HAP-1 (cell line): Measurements from ENCODE around the gene MMP28.

ENCODE experiments used
- DNase-seq, 2 experiments: peaks; one replicate each; pipeline ENCODE4 v3.0.0-alpha.2; 2016 to 2020; ENCODE audit warnings: low spot score in 2 of 2
- H3K27me3 ChIP-seq: fragments of 250-450 bp; sonication (Bioruptor Pico); 2 replicates; pipeline ENCODE4 v1.5.1; 2020; ENCODE audit warnings: low read depth, mild to moderate bottlenecking, moderate library complexity
- H3K36me3 ChIP-seq: fragments of 250-450 bp; sonication (Bioruptor Pico); replicated peaks from 2 replicates; pipeline ENCODE4 v1.5.1; 2020; ENCODE audit warnings: mild to moderate bottlenecking
- H3K4me1 ChIP-seq: fragments of 250-450 bp; sonication (Bioruptor Pico); 2 replicates; pipeline ENCODE4 v1.5.1; 2020; ENCODE audit warnings: mild to moderate bottlenecking
- H3K4me3 ChIP-seq: fragments of 250-450 bp; sonication (Bioruptor Pico); 2 replicates; pipeline ENCODE4 v1.5.1; 2020; ENCODE audit warnings: mild to moderate bottlenecking, moderate library complexity
- H3K9me3 ChIP-seq: fragments of 250-450 bp; sonication (Bioruptor Pico); 2 replicates; pipeline ENCODE4 v1.5.1; 2020; ENCODE audit warnings: mild to moderate bottlenecking, moderate library complexity
- in situ Hi-C: fragments of 300-500 bp; cut with MboI; formaldehyde crosslinking; loops from 3 replicates; pipeline ENCODE4 v1.14.3; 2020; ENCODE audit warnings: low sequenced_read_pairs, inconsistent platforms, mixed read lengths

The MMP28 gene

DNA sequence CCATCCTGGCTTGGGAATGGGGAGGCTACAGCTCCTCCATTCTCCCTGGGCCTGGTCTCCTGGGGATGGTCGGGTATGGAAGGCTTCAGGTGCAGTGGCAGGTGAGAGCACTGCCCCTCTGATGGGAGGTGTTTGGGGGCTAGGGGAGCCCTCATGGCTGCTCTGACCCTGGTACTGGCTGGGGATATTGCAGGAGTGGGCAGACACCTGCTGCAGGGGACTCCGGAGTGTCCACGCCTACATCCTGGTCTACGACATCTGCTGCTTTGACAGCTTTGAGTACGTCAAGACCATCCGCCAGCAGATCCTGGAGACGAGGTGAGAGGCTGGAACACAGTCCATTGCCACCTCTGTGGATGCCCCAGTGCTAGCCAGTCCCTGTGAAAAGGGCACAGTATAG, 55.2 kb downstream of the MMP28 start:
- DNase-seq = no peak
- in situ Hi-C loops = no loop called here
- no peaks in the 10 kb centered on the region for H3K9me3 ChIP-seq
- H3K4me3 ChIP-seq = no peak overlapping the region
- H3K27me3 ChIP-seq = no peaks in the 10 kb centered on the region
- H3K4me1 ChIP-seq = no peaks in the 10 kb centered on the region
- no peaks in the 10 kb centered on the region for H3K36me3 ChIP-seq

DNA sequence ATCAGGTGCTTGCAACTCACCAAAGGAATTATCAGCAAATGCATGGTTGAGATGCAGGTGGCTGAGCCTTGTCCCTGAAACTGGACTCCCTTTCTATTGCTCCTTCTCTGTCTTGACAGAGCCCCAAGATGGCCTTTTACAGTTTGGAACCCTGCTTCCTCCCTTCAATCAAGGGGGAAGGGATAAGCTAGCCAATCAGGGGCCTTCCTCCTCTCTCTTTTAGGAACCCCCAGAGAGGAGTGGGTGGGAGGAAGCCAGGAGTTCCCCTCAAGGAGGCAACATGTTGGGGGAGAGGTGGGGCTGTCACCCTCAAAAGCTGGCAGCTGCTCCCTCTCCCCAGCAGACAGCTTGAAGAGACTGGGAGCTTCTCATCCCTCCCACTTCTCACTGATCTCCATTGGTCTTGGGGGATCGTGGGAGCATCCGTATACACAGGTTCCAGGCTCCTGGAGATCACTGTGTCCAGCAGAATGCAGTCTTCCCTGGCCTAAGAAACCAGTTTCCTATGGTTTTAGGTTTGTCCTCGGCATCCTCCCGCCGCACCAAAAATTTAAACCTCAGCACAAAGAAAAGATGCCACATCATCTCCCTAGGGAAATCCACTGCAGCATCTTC, 56.8 kb downstream of the MMP28 start:
- Histone ChIP-seq H3K4me1 (no peaks in the 10 kb centered on the region), H3K4me3 (no peak overlapping the region), H3K9me3 (no peaks in the 10 kb centered on the region), H3K36me3 (no peaks in the 10 kb centered on the region), H3K27me3 (no peaks in the 10 kb centered on the region)
- in situ Hi-C loops = no loop called here
- no peak for DNase-seq

DNA sequence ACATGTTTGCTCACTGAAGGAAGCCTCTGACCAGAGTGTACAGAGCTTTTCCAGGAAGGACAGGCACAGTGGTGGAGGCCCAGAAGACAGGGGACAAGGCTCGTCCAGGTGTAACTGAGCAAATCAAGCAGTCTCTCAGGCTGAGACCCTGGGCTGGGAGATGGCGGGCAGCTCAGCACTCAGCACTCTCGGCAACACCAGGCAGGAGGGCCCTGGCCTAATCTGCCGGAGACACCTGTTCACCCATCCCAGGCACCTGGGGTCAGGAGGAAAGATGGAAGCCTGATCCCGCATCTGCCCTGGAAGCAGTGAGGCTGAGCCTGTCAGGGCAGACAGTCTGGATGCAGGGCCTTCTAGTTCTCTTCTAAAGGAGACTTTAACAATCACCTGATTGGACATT, 59.2 kb downstream of the MMP28 start:
- H3K27me3 ChIP-seq = no peaks in the 10 kb centered on the region
- H3K4me3 ChIP-seq = no peak overlapping the region
- H3K4me1 ChIP-seq = peaks cover under 1% of the 10 kb centered on the region
- H3K36me3 ChIP-seq = peaks cover 3% of the 10 kb centered on the region; the same call in 1 of the 2 replicates
- H3K9me3 ChIP-seq = no peaks in the 10 kb centered on the region
- in situ Hi-C loops = no loop called here
- no peak for DNase-seq

- H3K4me1 ChIP-seq = peaks cover 4% of the 10 kb centered on the region
- H3K9me3 ChIP-seq = no peaks in the 10 kb centered on the region
Measured at GRCh38 chr17:35735036-35735805, 60.2 kb downstream of the MMP28 start.

DNA sequence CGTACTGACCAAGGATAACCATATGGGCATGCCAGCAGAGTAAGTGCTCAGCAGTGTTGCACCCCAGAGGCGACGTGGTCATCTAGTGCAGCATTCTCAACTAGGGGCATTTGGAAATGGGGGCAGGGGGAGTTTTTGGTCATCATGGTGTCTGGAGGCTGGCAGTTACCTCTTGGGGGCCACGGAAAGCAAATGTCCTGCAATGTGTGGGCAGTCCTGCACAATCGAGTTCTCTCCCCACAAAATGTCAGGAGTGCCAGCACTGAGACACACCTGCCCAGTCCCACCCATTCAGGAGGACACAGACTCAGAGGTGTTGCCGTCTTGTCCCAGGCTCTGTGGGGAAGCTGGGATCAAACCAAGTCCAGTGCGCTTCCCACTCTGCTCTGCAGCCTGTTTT, 61.0 kb downstream of the MMP28 start:
- no peaks in the 10 kb centered on the region for H3K9me3 ChIP-seq
- H3K4me3 ChIP-seq = no peak overlapping the region
- peaks cover 3% of the 10 kb centered on the region; the same call in 1 of the 2 replicates for H3K36me3 ChIP-seq
- no peak for DNase-seq
- in situ Hi-C loops = no loop called here
- no peaks in the 10 kb centered on the region for H3K27me3 ChIP-seq
- peaks cover 9% of the 10 kb centered on the region for H3K4me1 ChIP-seq

More at GRCh38 chr17:35735036-35735805, 60.2 kb downstream of the MMP28 start:
- H3K27me3 ChIP-seq = no peaks in the 10 kb centered on the region
- H3K36me3 ChIP-seq = peaks cover 3% of the 10 kb centered on the region; the same call in 1 of the 2 replicates
- in situ Hi-C loops = no loop called here
- no peak overlapping the region for H3K4me3 ChIP-seq
- DNase-seq = no peak

- peaks cover 14% of the 10 kb centered on the region for H3K4me1 ChIP-seq
- H3K27me3 ChIP-seq = no peaks in the 10 kb centered on the region
- peaks cover 3% of the 10 kb centered on the region; the same call in 1 of the 2 replicates for H3K36me3 ChIP-seq
- H3K4me3 ChIP-seq = no peak overlapping the region
- H3K9me3 ChIP-seq = no peaks in the 10 kb centered on the region
- in situ Hi-C loops = no loop called here
- no peak for DNase-seq
Measured at GRCh38 chr17:35733366-35733765, 62.1 kb downstream of the MMP28 start.

GRCh38 chr17:35732806-35733136, 62.7 kb downstream of the MMP28 start:
- Histone ChIP-seq H3K4me1 (peaks cover 14% of the 10 kb centered on the region), H3K36me3 (peaks cover 3% of the 10 kb centered on the region; the same call in 1 of the 2 replicates), H3K4me3 (peak overlapping the region; percentile 63), H3K27me3 (no peaks in the 10 kb centered on the region), H3K9me3 (no peaks in the 10 kb centered on the region)
- DNase-seq = no peak
- in situ Hi-C loops = no loop called here

DNA sequence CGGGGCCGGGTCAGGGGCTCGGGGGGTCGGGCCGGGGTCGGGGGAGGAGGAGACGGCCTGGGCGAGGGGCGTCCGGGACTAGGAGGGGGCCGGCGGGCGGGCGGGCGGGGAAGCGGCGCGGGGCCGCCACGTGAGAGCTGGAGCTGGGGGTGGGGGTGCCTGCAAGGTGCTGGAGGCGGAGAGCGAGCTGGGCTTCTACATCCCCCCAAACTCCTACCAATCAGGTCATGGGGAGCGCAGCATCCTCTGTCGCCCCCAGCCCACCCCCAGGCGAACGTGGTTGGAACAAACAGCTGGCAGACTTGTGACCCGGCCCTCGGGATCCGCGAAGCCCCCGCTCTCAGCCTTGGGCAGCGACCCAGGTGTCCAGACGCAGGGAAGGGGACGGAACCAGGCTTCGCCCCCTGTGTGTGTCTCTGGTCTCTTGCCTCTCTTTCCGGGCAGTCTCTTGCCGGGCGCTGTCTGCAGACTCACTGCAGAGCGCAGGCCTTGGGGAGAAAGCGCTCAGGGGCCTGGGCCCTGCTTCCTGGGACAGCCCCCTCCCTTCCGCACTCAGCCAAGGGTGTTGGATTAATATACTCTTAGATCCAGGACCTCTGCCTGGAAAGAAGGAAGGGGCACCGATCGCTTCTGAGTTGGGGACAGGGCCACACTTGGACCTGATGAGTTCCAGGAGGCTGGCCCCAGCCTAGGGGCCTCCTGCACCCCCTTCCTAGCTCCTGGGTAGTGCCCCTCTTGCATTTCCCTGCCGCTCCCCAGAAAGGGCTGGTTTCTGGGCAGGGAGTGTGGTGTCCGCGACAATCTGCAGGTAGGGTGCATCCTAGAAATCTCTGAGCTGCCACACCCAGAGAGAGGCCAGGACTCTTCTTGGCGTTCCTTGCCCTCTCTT, 63.3 kb downstream of the MMP28 start:
- H3K36me3 ChIP-seq = peaks cover 7% of the 10 kb centered on the region
- H3K9me3 ChIP-seq = no peaks in the 10 kb centered on the region
- peaks cover 15% of the 10 kb centered on the region for H3K4me1 ChIP-seq
- in situ Hi-C loops = no loop called here
- H3K27me3 ChIP-seq = no peaks in the 10 kb centered on the region
- DNase-seq = peak in 1 of 2 experiments; percentile 52
- peak overlapping the region; percentile 63 for H3K4me3 ChIP-seq

GRCh38 chr17:35731239-35731916, 64.1 kb downstream of the MMP28 start, which contains the start of gene RASL10B:
TSS of gene RASL10B (plus strand) at chr17:35731639. CDS start at chr17:35735185, 3,546 bp downstream.
- H3K36me3 ChIP-seq = peaks cover 7% of the 10 kb centered on the region
- in situ Hi-C loops = no loop called here
- H3K4me3 ChIP-seq = peak within 1 kb of the TSS; percentile 63
- H3K4me1 ChIP-seq = peaks cover 21% of the 10 kb centered on the region
- DNase-seq = peak; percentile 46 to 88
- H3K9me3 ChIP-seq = no peaks in the 10 kb centered on the region
- no peaks in the 10 kb centered on the region for H3K27me3 ChIP-seq

GRCh38 chr17:35730400-35731005, 64.9 kb downstream of the MMP28 start:
- H3K9me3 ChIP-seq = no peaks in the 10 kb centered on the region
- in situ Hi-C loops = no loop called here
- H3K4me1 ChIP-seq = peaks cover 23% of the 10 kb centered on the region
- H3K4me3 ChIP-seq = no peak overlapping the region
- H3K27me3 ChIP-seq = no peaks in the 10 kb centered on the region
- DNase-seq = no peak
- H3K36me3 ChIP-seq = peaks cover 12% of the 10 kb centered on the region

- DNase-seq = peak in 1 of 2 experiments; percentile 34
- in situ Hi-C loops = no loop called here
- peaks cover 17% of the 10 kb centered on the region for H3K36me3 ChIP-seq
- H3K9me3 ChIP-seq = no peaks in the 10 kb centered on the region
- H3K4me1 ChIP-seq = peaks cover 23% of the 10 kb centered on the region
- H3K4me3 ChIP-seq = no peak overlapping the region
- H3K27me3 ChIP-seq = no peaks in the 10 kb centered on the region
Measured at GRCh38 chr17:35729405-35729833, 66.0 kb downstream of the MMP28 start.

DNA sequence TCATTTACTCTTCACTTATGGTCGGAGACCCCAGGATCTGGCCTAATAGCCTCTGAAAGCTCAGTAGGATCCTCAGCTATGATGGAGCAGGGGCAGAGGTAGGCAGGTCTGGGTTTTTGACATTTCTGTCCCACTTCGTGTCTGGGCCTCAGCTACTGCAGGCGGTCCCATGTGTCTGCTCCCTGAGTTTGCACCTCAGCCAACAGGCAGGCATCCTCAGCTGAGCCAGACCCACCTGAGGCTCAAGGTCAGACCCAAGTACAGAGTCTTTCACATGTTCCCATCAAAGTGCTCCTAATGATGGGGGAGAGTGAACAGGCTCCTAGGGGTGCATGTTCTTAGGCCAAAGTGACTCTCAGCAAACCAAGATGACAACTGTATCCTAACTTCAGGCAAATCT, 66.9 kb downstream of the MMP28 start:
- DNase-seq = no peak
- H3K9me3 ChIP-seq = no peaks in the 10 kb centered on the region
- no peak overlapping the region for H3K4me3 ChIP-seq
- H3K4me1 ChIP-seq = peaks cover 23% of the 10 kb centered on the region
- H3K36me3 ChIP-seq = peaks cover 22% of the 10 kb centered on the region
- in situ Hi-C loops = no loop called here
- H3K27me3 ChIP-seq = no peaks in the 10 kb centered on the region

GRCh38 chr17:35727635-35728034, 67.8 kb downstream of the MMP28 start:
- DNase-seq = no peak
- in situ Hi-C loops = no loop called here

More at GRCh38 chr17:35727635-35728034, 67.8 kb downstream of the MMP28 start:
- H3K4me3 ChIP-seq = no peak overlapping the region
- no peaks in the 10 kb centered on the region for H3K9me3 ChIP-seq
- peaks cover 23% of the 10 kb centered on the region for H3K4me1 ChIP-seq
- peaks cover 28% of the 10 kb centered on the region for H3K36me3 ChIP-seq
- H3K27me3 ChIP-seq = no peaks in the 10 kb centered on the region
